HG02981 (cell line): ENCODE data around the gene SH3BP2.

ENCODE experiments used
- ATAC-seq: cut with Tn5 transposase; IDR thresholded peaks from one replicate; pipeline ENCODE4 v1.9.1; 2021; ENCODE audit warnings: mild to moderate bottlenecking, moderate library complexity; ENCODE audit not compliant: unreplicated experiment

Gene SH3BP2

GRCh38 chr4:2830632-2831610 lies 38.0 kb downstream of the SH3BP2 start:
- no peak for ATAC-seq

GRCh38 chr4:2831611-2832308 lies 38.9 kb downstream of the SH3BP2 start:
- no peak for ATAC-seq

GRCh38 chr4:2832309-2832980 lies 39.6 kb downstream of the SH3BP2 start:
- peak; percentile 74 for ATAC-seq

GRCh38 chr4:2832981-2833670 lies 40.2 kb downstream of the SH3BP2 start:
- no peak for ATAC-seq

GRCh38 chr4:2833671-2834000 lies 40.8 kb downstream of the SH3BP2 start:
- no peak for ATAC-seq

- ATAC-seq, result no peak
Measured at GRCh38 chr4:2834001-2834921, 41.4 kb downstream of the SH3BP2 start.

GRCh38 chr4:2835978-2836377 lies 43.1 kb downstream of the SH3BP2 start:
- ATAC-seq, result no peak

GRCh38 chr4:2836391-2836859 lies 43.5 kb downstream of the SH3BP2 start:
- no peak for ATAC-seq

GRCh38 chr4:2837110-2837903 lies 44.4 kb downstream of the SH3BP2 start:
- ATAC-seq, result no peak

- no peak for ATAC-seq
Measured at GRCh38 chr4:2837904-2838496, 45.1 kb downstream of the SH3BP2 start.

GRCh38 chr4:2839060-2839459 lies 46.2 kb downstream of the SH3BP2 start:
- ATAC-seq, result no peak

- ATAC-seq, result no peak
Measured at GRCh38 chr4:2842687-2843262, 49.9 kb downstream of the SH3BP2 start.

- ATAC-seq, result peak; percentile 88
Measured at GRCh38 chr4:2843263-2843940, 50.5 kb downstream of the SH3BP2 start, which contains the start of gene ADD1. TSS of gene ADD1 (plus strand) at chr4:2843844. CDS start at chr4:2875916, 32,072 bp downstream.

GRCh38 chr4:2843941-2844584 lies 51.2 kb downstream of the SH3BP2 start:
- peak; percentile 7 for ATAC-seq

GRCh38 chr4:2846172-2846571 lies 53.3 kb downstream of the SH3BP2 start:
- ATAC-seq, result no peak

GRCh38 chr4:2847302-2847871 lies 54.5 kb downstream of the SH3BP2 start:
- ATAC-seq, result no peak

- no peak for ATAC-seq
Measured at GRCh38 chr4:2848449-2848848, 55.6 kb downstream of the SH3BP2 start.
